Measurements from ENCODE around the gene TMTC2. TPM values are rescaled to one million over a fixed set of nuclear protein-coding genes. Genes with fewer than 3 reads are reported as not detected.

TMTC2 gene
- 6.3 TPM for total RNA-seq
- under 1 TPM; 0.10 to 0.35 (median 0.19) TPM for polyA plus RNA-seq

DNA sequence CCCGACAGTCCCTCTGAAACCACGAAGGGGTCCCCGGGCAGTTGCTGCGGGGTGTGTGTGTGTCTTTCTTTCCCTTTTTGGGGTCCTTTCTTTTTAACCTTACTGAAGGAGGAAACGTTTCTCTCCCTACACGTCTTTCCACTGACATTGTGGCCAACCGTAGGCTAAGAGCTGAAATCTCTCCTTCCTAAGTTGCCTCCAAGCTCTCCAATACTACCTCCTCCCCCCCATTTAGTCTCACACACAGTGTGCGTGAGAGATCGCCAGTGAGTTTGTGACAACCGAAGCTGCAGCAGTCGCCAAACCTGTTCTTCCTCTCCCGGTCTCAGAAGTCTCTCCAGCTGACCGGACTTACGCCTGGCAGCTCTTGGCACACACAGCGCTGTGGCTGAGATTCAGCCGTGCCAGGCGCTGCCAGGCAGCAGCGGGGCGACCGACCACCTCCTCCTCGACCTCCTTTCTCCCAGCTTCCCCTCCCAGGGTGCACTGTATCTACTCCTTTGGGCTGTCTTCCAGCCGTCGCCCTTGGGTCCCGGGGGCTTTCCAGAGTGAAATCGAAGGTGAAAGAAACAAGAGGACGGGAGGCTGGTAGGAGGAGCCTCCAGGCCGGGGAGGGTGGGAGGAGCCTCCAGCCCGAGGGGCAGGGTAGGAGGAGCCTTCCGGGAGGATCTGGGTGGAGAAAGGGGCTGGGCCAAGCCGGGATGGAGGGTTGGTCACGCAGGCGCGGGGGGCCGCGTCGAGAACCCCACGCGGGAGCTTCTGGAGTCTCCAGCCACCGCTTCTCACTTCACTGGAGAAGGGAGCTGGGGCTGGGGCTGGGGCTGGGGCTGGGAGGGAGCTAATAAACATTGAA lies at the start of gene TMTC2:
Gene TMTC2 (plus strand): TSS at position 739 of the 853 bp plus-strand sequence.
- Histone ChIP-seq H3K4me3 (ENCODE audit: low read depth, low read length) (peak within 1 kb of the TSS; percentile 97), H3K4me1 (ENCODE audit: control insufficient read depth, insufficient read depth, low read length, poor library complexity, severe bottlenecking) (peaks cover 22% of the 10 kb centered on the region), H3K27me3 (ENCODE audit: control insufficient read depth, insufficient read depth, low read length) (peaks cover 5% of the 10 kb centered on the region), H3K9me3 (ENCODE audit: control insufficient read depth in 2 of 2, low read length in 2 of 2) (no peaks in the 10 kb centered on the region), H3K36me3 (ENCODE audit: control insufficient read depth, insufficient read depth, low read length) (no peaks in the 10 kb centered on the region), H3K27ac (ENCODE audit: insufficient read depth, low read length, poor library complexity, severe bottlenecking) (peak within 1 kb of the TSS; percentile 88)
- peaks cover 0 to 22% (median 14%) of the 10 kb centered on the region in 4 donors for H3K4me1 Mint-ChIP-seq
- DNase-seq (peak; percentile 83 to 90 (median 87)), ATAC-seq (ENCODE audit: low read depth in 2 of 2) (peak; percentile 83)
- H3K27me3 Mint-ChIP-seq = peaks cover 5% of the 10 kb centered on the region
- peak within 1 kb of the TSS; percentile 89 to 98 (median 95) for H3K27ac Mint-ChIP-seq
- H3K4me3 Mint-ChIP-seq = peak within 1 kb of the TSS; percentile 93 to 99 (median 97)
- H3K36me3 Mint-ChIP-seq = peaks cover 4% of the 10 kb centered on the region
- H3K9me3 Mint-ChIP-seq = no peaks in the 10 kb centered on the region

DNA sequence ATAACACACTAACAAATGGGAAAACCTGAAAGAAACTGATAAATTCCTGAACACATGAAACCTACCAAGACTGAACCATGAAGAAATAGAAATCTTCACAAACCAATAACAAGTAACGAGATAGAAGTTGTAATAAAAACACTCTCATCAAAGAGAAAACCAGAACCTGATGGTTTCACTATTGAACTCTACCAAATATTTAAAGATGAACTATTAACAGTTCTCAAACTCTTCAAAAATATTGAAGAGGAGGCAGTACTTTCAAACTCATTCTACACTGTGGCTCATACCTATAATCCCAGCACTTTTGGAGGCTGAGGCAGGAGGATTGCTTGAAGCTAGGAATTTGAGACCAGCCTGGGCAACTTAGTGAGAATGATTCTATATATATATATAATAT lies 48.4 kb upstream of the TMTC2 start:
- Histone ChIP-seq H3K9me3 (ENCODE audit: control insufficient read depth in 2 of 2, low read length in 2 of 2) (no peaks in the 10 kb centered on the region), H3K27ac (ENCODE audit: insufficient read depth, low read length, poor library complexity, severe bottlenecking) (no peak overlapping the region), H3K4me3 (ENCODE audit: low read depth, low read length) (no peak overlapping the region), H3K4me1 (ENCODE audit: control insufficient read depth, insufficient read depth, low read length, poor library complexity, severe bottlenecking) (no peaks in the 10 kb centered on the region), H3K27me3 (ENCODE audit: control insufficient read depth, insufficient read depth, low read length) (no peaks in the 10 kb centered on the region), H3K36me3 (ENCODE audit: control insufficient read depth, insufficient read depth, low read length) (no peaks in the 10 kb centered on the region)
- Mint-ChIP-seq H3K4me3 (no peak overlapping the region), H3K27ac (no peak overlapping the region), H3K27me3 (no peaks in the 10 kb centered on the region), H3K9me3 (peaks cover 0 to 9% (median 0%) of the 10 kb centered on the region in 7 donors), H3K4me1 (no peaks in the 10 kb centered on the region), H3K36me3 (no peaks in the 10 kb centered on the region)
- ATAC-seq (ENCODE audit: low read depth in 2 of 2) (no peak), DNase-seq (no peak)

DNA sequence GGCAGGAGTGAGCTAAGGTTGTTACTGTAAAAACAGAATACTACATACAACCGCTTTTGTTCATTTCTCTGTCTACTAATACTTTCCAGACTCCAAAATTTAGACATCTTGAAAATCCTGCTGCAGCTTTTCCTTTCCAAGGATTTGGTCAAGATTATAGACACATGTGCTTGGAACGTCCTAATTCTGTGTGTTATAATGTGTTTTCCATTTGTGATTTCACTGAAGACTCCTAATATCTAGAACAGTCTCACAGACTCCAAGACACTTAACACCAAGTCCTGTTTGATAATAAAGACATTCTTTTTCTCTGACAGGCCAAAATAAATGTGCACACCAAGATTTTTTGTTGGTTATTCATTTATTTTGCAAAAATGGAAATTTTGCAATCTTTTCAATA lies 41.8 kb upstream of the TMTC2 start:
- H3K4me1 ChIP-seq (ENCODE audit: control insufficient read depth, insufficient read depth, low read length, poor library complexity, severe bottlenecking) = no peaks in the 10 kb centered on the region
- Mint-ChIP-seq H3K4me1 (no peaks in the 10 kb centered on the region), H3K4me3 (no peak overlapping the region), H3K27me3 (peaks cover 4% of the 10 kb centered on the region), H3K27ac (no peak overlapping the region), H3K36me3 (no peaks in the 10 kb centered on the region), H3K9me3 (peaks cover 0 to 8% (median 0%) of the 10 kb centered on the region in 7 donors)
- DNase-seq = no peak
- H3K36me3 ChIP-seq (ENCODE audit: control insufficient read depth, insufficient read depth, low read length) = no peaks in the 10 kb centered on the region
- H3K4me3 ChIP-seq (ENCODE audit: low read depth, low read length) = no peak overlapping the region
- ATAC-seq (ENCODE audit: low read depth in 2 of 2) = no peak
- no peaks in the 10 kb centered on the region for H3K9me3 ChIP-seq (ENCODE audit: control insufficient read depth in 2 of 2, low read length in 2 of 2)
- H3K27me3 ChIP-seq (ENCODE audit: control insufficient read depth, insufficient read depth, low read length) = no peaks in the 10 kb centered on the region
- H3K27ac ChIP-seq (ENCODE audit: insufficient read depth, low read length, poor library complexity, severe bottlenecking) = no peak overlapping the region

GRCh38 chr12:82645414-82645813 lies 41.3 kb upstream of the TMTC2 start:
- Mint-ChIP-seq H3K27me3 (peaks cover 4% of the 10 kb centered on the region), H3K9me3 (peaks cover 0 to 8% (median 0%) of the 10 kb centered on the region in 7 donors), H3K27ac (no peak overlapping the region), H3K4me1 (no peaks in the 10 kb centered on the region), H3K4me3 (no peak overlapping the region), H3K36me3 (no peaks in the 10 kb centered on the region)
- no peak for ATAC-seq (ENCODE audit: low read depth in 2 of 2)
- Histone ChIP-seq H3K9me3 (ENCODE audit: control insufficient read depth in 2 of 2, low read length in 2 of 2) (no peaks in the 10 kb centered on the region), H3K27me3 (ENCODE audit: control insufficient read depth, insufficient read depth, low read length) (no peaks in the 10 kb centered on the region), H3K4me1 (ENCODE audit: control insufficient read depth, insufficient read depth, low read length, poor library complexity, severe bottlenecking) (no peaks in the 10 kb centered on the region), H3K36me3 (ENCODE audit: control insufficient read depth, insufficient read depth, low read length) (no peaks in the 10 kb centered on the region), H3K27ac (ENCODE audit: insufficient read depth, low read length, poor library complexity, severe bottlenecking) (no peak overlapping the region), H3K4me3 (ENCODE audit: low read depth, low read length) (no peak overlapping the region)
- DNase-seq = no peak

DNA sequence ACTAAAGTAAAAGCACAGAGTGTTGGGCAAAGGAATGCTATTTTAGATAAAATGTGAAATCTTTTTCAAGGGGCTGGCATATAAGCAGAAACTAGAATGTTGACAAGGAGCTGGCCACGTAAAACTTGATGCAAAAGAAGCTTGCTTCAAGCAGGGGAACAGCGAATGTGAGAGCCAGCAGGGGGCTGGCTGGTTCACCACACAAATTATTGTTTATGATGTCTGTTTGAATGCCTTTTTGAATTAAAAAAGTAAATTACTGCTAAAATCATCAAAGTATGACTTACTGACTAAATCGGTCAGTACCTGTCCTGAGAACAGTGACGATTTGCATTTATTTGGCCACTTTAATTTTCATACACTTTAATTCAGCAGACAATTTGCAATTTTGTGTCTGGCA lies 38.9 kb upstream of the TMTC2 start:
- no peaks in the 10 kb centered on the region for H3K4me1 ChIP-seq (ENCODE audit: control insufficient read depth, insufficient read depth, low read length, poor library complexity, severe bottlenecking)
- H3K27ac ChIP-seq (ENCODE audit: insufficient read depth, low read length, poor library complexity, severe bottlenecking) = no peak overlapping the region
- H3K4me3 ChIP-seq (ENCODE audit: low read depth, low read length) = no peak overlapping the region
- no peaks in the 10 kb centered on the region for H3K9me3 ChIP-seq (ENCODE audit: control insufficient read depth in 2 of 2, low read length in 2 of 2)
- ATAC-seq (ENCODE audit: low read depth in 2 of 2) (no peak), DNase-seq (no peak)
- Mint-ChIP-seq H3K36me3 (no peaks in the 10 kb centered on the region), H3K27me3 (peaks cover 4% of the 10 kb centered on the region), H3K9me3 (peaks cover 0 to 3% (median 0%) of the 10 kb centered on the region in 7 donors), H3K27ac (no peak overlapping the region), H3K4me3 (no peak overlapping the region), H3K4me1 (no peaks in the 10 kb centered on the region)
- H3K36me3 ChIP-seq (ENCODE audit: control insufficient read depth, insufficient read depth, low read length) = no peaks in the 10 kb centered on the region
- H3K27me3 ChIP-seq (ENCODE audit: control insufficient read depth, insufficient read depth, low read length) = no peaks in the 10 kb centered on the region

- H3K27ac Mint-ChIP-seq = no peak overlapping the region
- DNase-seq = no peak
- no peaks in the 10 kb centered on the region for H3K4me1 Mint-ChIP-seq
- H3K4me1 ChIP-seq (ENCODE audit: control insufficient read depth, insufficient read depth, low read length, poor library complexity, severe bottlenecking) = no peaks in the 10 kb centered on the region
- no peaks in the 10 kb centered on the region for H3K9me3 ChIP-seq (ENCODE audit: control insufficient read depth in 2 of 2, low read length in 2 of 2)
- no peak overlapping the region for H3K4me3 Mint-ChIP-seq
- no peaks in the 10 kb centered on the region for H3K27me3 ChIP-seq (ENCODE audit: control insufficient read depth, insufficient read depth, low read length)
- no peaks in the 10 kb centered on the region for H3K36me3 ChIP-seq (ENCODE audit: control insufficient read depth, insufficient read depth, low read length)
- H3K4me3 ChIP-seq (ENCODE audit: low read depth, low read length) = no peak overlapping the region
- peaks cover 0 to 2% (median 0%) of the 10 kb centered on the region in 7 donors for H3K9me3 Mint-ChIP-seq
- peaks cover 4% of the 10 kb centered on the region for H3K27me3 Mint-ChIP-seq
- ATAC-seq (ENCODE audit: low read depth in 2 of 2) = no peak
- H3K36me3 Mint-ChIP-seq = no peaks in the 10 kb centered on the region
- H3K27ac ChIP-seq (ENCODE audit: insufficient read depth, low read length, poor library complexity, severe bottlenecking) = no peak overlapping the region
Measured at GRCh38 chr12:82648259-82648909, 38.3 kb upstream of the TMTC2 start.

DNA sequence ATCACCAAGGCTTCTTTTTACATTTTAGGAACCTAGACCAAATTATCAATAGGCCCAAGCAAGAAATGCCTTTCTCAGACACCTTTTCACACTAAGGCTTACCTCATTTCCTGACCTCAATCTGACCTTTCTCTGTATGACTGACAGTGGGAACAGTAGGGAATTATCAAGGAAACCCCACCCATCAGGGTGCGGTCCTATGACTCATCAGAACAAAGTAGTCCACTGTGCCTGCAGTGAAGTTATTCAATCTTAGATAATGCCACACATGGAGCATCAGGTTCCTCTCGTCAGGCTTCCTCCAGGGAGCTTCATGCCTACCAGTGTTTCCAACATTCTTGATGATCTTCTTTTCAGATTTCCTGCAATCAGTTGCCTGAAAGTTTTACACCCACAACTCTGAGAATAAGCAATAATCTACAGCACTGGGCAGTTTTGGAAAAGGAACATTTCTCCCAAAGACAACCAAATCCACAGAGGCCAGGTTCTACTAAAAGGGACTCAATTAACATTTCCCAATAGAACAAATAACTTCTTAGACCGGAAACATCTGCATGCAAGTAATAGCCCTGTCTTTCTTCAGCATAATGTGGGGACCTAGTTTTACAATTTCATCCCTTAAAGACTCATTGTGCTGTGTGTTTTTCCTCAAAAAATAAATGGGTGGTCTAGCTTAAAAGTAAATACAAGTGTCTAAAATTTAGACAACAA lies 35.9 kb upstream of the TMTC2 start:
- H3K4me1 ChIP-seq (ENCODE audit: control insufficient read depth, insufficient read depth, low read length, poor library complexity, severe bottlenecking) = no peaks in the 10 kb centered on the region
- Mint-ChIP-seq H3K36me3 (no peaks in the 10 kb centered on the region), H3K4me3 (no peak overlapping the region), H3K4me1 (no peaks in the 10 kb centered on the region), H3K9me3 (peaks cover 0 to 5% (median 0%) of the 10 kb centered on the region in 7 donors), H3K27ac (no peak overlapping the region), H3K27me3 (no peaks in the 10 kb centered on the region)
- no peaks in the 10 kb centered on the region for H3K9me3 ChIP-seq (ENCODE audit: control insufficient read depth in 2 of 2, low read length in 2 of 2)
- DNase-seq = peak in 1 of 3 donors; percentile 8
- no peaks in the 10 kb centered on the region for H3K27me3 ChIP-seq (ENCODE audit: control insufficient read depth, insufficient read depth, low read length)
- ATAC-seq (ENCODE audit: low read depth in 2 of 2) = no peak
- H3K4me3 ChIP-seq (ENCODE audit: low read depth, low read length) = no peak overlapping the region
- H3K27ac ChIP-seq (ENCODE audit: insufficient read depth, low read length, poor library complexity, severe bottlenecking) = no peak overlapping the region
- no peaks in the 10 kb centered on the region for H3K36me3 ChIP-seq (ENCODE audit: control insufficient read depth, insufficient read depth, low read length)

Data from CD4-positive, CD25-positive, alpha-beta regulatory T cell (primary cell).